Occipital lobe (tissue), 2 donors: ENCODE results near the gene FYN. TPM values are rescaled to one million over a fixed set of nuclear protein-coding genes. Genes with fewer than 3 reads are reported as not detected.

ENCODE experiments used
- DNase-seq: peaks from one replicate; lab custom pipeline; 2025; lab: John Stamatoyannopoulos, UW
- total RNA-seq: library from RNA; depleted of rRNA; stranded (reverse); fragments of >200 nt; gene quantifications from one replicate; pipeline ENCODE4 v1.2.3, GENCODE V29; 2014

Gene FYN
- total RNA-seq, 1 donor from 2014 or later, result 246 TPM

GRCh38 chr6:111832833-111833418, 40.3 kb downstream of the FYN start:
- no peak for DNase-seq

GRCh38 chr6:111831408-111831807, 41.8 kb downstream of the FYN start:
- no peak for DNase-seq

- DNase-seq, result no peak
Measured at GRCh38 chr6:111829998-111830397, 43.3 kb downstream of the FYN start.

DNA sequence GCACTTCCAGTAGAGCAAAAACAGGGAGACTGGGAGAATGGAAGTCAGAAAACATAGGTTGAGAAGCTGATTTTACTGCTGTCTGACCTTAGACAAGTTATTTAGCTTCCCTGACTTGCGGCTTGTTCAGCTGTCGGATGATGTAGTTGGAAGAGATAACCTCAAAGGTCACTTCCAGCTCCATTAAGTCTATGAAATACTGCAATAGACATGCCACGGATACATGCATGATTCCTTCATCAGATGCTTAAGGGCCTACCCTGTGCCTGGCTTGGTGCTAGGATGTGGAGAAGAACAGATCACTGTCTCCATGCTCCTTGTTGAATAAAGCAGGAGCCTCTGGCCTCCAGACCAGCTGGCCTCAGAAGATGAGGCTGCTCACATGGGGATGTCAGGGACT, 43.7 kb downstream of the FYN start:
- DNase-seq, result no peak

- DNase-seq, result no peak
Measured at GRCh38 chr6:111828809-111829208, 44.4 kb downstream of the FYN start.

DNA sequence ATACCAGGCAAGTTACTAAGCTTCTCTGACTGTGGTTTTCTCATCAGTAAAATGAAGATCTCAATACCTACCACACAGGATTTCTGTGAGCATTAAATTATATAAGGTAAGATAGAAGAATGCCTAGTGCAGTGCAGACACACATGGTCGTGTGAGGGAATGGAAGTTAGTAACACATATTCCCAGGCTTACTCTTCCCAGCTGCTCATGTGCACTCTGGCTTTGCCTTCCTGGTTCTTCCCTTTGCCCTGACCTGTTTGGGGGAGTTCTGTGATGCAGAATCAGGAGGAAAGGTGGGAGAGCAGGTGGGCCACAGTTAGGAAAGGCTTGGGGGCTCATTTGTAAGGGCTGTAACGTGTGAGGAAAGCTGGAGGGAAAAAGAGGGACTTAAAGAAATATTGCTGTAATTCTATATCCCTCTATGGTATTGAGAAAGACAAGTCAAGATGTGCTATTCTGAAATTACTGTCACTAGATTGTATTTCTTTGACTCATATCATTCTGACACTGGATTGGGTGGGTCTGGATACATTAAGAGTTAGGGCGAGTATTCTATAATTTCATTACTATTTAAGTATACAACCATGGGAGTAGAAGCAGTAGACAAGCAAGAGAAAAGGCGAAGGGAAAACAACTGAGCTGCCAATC, 47.7 kb downstream of the FYN start:
- DNase-seq, result no peak

DNA sequence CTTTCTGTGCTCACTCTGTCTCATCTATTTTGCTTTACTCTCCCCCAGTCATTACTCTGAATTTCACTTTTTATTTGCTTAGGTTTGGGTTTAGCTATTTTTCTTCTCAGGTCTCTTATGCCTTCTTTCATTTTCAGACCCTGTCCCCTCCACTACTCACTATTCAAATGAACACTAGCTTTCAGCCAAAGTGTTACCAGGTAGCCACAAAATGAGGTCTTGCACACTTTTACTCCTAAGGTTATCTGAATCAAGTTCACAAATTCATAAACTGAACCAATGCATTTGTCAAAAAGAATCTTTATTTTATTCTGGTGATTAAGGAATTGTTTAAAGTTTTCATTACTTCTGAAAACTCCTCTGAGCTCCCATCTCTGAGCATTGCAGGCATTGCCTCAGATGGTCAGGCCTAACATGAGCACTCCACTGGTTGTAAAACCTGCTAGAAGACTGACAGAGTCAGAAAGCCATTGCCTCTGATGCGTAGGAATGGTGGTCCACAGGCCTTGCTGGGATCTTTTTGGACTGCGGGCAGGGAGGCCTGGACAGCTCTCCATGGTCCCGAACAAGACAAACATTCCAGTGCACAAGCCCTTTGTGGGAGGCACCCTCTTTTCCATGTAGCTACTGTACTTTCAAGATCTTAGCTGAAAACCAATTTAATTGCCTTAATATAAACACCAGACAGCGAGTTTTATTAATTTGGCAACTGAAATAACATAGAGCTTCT, 48.5 kb downstream of the FYN start:
- no peak for DNase-seq

DNA sequence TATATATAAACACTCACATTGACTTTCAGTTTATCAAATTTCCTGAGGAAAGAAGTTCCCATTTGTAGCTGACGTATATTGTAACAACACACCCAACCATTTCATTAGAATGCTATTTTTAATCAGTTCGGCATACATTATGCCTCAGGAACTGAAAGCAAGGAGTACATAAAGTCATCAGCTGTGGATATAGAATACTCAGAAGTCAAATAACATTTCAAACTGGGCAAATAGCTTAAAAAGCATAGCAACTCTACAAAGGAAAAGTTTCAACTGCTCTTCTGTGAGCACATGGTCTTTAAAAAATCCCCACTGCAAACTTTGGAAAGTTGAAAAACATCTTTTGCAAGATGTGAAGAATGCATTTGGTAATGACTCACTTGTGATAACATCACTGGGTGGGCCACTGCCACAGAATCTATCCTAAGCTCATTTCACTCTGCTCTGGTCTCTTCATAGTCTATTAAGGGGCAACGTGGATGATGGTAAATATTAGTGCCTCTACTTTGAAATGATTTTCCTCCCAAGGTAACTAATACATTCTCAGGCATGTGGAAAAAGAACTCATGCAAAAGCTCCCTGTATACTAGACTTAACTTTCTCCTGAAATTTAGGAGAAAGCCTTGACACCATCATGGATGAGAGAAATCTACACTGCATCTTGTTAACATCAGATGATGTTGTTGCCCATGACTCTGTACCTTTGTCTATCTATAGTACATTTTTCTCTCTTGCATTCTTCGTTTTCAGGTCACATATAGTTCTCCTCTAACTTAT, 49.2 kb downstream of the FYN start:
- DNase-seq, result no peak

DNA sequence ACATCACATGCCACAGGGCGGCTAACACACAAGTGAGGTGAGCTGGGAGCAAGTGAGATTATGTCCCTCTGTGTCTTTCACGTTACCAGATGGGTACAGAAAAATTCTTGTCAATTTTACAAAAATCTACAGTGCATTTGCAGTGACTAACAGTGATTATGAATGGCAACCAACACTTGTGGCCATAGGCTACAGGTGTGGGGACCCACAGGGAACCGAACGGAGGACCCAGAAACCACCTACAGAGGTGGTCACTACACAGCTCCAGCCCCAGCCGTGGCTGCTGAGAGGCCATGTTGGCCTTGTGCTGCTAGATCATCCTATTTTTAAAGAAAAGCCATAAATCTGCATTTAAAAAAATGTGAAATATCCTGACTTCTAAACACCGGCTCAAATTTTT, 50.2 kb downstream of the FYN start:
- DNase-seq, result no peak

DNA sequence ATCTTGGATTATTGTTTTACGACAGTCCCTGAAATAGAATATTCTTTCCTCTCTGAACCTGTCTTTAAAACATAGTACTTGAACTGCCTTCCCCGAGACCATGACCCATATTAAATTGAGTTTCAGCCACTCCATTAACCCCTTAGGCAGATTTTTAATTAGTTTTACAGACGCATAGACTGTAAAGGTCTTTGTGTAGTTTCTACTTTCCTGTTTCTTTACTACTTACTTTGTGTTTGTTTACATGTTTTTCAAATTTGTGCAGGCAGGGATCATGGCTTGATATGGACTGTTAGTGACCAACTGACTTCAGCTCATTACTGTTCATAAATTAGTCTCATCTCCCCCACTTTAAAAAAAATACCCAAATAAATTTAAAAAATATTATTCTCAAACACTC, 53.8 kb downstream of the FYN start:
- no peak for DNase-seq

DNA sequence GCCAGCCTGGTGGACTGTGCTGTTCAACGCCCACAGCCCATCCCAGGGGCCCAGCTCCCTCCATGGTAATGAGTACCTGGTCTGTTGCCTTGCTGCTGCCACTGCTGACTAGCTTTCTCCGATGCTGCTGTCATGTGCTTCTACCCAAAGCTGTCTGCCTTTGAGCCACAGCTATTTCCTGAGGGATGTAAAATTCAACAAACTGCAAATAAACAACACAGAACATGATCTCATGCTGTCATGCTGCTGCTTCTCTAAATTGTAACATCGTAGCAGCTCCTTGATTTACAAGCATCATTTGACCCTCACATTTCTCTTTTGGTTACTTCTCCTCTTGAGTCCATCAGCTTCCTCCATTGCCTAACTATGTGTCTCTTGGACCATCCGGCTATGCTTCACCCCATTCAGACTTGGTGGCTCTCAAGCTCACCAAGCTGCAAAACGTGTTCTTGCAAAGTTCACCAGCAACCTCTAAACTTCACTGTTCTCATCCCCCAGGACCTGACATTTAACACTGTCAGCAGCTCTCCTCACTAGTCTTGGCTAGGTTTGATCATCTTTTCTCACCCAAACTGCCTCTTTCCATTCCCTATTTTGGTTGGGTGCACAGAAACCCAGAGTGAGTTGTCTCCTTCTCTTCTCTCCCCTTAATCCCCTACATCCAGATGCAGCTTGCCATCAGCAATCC, 54.6 kb downstream of the FYN start:
- no peak for DNase-seq

DNA sequence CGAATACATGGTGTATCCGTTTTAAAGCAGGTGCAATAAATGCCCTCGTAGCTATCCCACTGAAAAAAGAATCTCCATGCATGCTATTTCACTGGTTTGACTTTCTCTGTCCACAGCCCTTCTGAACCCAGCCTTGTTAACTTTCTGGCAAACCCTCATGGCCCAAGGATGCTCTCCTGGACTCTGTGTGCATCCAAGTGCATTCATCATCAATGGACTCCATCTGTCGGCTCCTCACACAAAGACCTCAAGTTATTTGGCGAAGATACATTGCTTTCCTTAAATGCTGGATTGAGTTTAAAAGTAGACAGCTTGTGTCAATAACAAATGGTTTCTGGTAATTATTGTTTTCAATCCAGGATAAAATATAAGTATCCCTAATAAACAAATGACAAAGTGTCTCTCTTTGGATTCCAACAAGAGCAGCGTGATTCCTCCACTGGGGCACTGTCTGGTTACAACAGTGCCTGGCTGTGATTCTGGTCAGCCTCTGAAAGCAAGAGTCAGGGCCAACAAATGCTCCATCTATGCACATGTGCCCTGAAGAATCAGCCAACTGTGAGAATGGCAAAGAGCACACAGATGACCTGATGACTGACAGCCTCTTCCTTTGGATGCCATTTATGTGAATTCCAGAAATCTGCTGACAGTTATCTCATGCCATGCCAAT, 55.7 kb downstream of the FYN start:
- DNase-seq, result peak; percentile 48

DNA sequence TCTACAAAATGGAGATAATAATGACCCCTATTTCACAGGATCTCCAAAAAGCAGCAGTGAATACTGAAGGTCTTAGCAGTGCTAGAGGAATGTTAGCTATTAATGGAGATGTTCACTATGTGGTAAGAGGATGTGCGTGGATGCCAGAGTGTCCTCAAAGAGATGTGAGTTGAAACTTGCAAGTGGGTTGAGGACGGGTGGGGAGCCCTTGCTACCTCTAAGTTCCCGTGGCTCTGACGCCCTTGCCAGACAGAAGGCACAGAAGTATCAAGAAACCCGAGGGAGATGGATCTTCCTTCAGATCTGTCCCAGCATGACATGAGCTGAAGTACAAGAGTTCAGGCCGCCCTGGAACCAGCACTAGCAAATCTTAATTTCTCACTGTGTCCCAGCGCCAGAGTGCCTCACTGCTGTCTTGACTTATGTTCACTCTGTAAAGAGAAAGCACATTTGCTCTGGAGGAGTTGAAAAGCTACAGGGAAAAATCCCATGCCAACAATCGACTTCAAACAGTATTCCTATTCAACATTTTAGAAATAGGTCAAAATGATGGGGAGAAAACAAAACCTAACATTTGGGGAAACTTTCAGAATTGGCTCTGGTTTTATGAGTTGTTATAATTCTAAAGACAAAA, 59.5 kb downstream of the FYN start:
- DNase-seq, result no peak

DNA sequence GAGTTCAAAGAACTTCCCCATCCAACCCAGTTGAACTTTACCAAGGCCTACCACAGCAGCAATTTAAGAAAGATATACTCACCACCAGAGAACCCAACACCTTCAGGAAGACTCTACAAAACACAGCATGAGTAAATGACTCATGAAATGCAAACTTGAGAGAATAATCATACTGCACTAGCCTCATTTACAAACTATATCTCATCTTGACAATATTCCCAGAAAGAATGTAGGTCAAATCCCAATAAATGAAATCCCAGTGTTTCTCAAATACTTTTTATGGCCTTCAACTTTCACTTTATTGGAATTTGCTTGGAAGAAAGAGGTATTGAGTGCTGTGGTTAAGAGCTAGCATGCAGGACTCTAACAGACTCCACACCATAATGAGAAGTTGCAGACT, 60.0 kb downstream of the FYN start:
- no peak for DNase-seq

DNA sequence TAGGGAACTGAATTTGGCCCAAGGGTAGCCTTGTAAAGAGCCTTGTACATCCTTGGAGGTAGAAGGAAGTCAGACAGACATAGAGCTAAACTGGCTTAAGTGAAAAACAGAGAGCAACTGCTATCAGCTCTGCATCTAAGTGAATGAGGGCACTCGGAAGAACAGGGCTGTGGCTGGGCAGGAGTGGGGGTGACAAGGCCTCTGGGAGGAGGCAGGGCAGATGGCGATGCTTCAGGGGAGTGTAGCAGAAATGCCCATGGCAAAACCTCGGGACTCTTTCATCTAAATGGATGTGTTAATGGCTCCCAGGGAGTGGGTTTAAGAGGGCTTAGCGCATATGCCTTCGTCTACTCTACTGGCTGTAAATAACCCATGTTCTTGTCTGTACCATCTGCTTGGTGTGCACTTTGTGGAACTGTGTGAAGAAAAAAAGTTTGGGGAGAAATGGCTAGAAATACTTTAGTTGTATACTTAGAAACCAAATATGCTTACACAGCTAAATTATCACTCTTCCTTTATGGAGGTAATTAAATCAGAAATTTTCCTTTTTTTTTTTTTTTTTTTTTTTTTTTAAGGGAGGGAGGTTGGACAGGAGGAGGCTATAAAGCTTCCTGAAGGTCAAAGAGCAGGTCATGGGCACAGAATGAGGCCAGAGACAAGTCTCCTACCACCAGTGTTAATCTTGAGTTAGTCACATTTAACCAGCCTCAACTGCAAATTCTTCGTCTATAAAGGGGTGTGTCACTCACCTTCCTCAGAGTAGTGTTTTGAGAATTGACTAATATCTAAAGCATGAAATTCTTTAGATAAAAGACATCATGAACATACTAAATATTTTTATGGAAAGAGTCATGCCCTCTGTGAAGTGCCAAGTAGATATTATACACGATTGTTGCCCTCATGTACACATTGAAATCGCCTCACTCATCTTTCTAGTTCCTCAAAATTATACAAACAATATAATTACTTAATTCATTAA, 60.9 kb downstream of the FYN start:
- DNase-seq, result no peak

DNA sequence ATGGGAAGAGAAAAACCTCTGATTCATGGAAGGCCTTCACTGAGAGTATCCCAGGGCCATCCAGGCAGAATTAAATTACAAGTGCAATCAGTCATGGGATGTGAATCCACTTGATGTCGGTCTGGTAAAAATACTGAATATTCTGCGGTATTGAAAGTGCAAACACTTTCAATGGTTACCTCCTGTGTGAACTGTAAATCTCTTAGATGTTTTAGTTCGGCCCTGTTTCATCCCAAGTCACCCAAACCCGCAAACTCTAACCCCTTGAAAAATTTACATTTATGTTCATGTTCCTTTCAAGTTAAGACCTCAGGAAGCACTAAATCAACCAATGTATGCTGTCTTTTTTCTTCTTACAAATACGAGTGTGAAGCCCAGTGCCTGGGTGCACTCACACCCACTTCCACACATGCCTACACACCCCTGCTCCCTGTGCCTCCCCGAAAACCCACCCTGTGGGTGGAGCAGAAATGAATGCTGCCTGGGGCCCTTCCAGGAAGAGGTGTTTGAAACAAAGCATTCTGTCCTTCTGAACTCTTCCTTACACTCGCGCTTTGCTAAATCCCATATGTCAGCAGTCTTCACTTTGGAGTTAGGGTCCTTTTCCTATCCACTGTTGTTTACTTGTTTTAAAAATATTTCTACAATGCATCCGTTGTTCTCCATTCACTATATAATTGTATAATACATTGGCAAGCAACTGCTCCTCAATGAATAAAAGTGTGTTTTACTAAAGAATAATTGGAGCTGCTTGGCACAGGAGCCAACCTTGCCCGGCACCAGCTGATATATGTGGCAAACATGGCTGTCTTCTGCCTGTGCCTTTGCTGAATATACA, 62.7 kb downstream of the FYN start:
- DNase-seq, result no peak

DNA sequence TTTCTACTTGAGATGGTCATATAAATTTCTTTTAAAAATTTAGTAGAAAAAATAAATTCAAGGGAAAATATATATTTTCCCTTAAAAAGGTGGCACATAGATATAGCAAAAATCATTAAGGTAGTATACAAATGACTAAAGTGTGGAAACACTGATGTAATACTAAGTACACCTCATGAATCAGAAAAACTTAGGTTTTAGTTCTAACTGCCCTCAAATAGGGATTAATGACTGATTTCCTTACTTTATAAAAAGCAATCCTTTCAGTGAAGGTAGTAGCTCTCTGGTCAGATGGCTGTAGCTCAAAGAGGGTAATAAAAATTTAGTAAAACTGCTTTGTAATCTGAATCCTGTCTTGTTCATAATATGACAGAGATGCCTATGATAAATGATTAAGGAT, 63.5 kb downstream of the FYN start:
- no peak for DNase-seq

DNA sequence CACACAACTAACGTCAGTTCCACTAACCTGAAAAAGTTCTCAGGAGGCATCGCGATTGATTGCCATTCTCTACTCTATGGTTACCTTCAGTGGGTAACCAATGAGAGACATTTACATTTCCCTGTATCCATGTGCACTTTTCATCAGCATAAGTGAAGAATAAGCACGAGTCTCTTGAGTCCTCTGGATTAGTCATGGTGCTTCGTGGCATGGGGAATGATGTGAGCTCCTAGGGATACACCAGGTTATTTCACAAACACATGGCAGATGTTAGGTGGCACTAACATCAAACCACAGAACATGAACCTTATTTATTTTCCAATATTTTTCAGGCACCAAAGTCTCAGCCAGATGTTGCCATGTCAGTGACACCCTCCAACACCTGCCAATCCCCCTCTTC, 64.0 kb downstream of the FYN start:
- no peak for DNase-seq
